GM23338 (cell line): ENCODE measurements around the gene DAB2. TPM values are rescaled to one million over a fixed set of nuclear protein-coding genes. Genes with fewer than 3 reads are reported as not detected.

Experiments
- ATAC-seq: fragments of 200-7000 bp; cut with Tn5 transposase; 3 replicates; pipeline ENCODE4 v1.9.1; 2020
- DNase-seq: peaks from one replicate; pipeline ENCODE4 v3.0.0-alpha.2; 2015; ENCODE audit warnings: low spot score
- H2AFZ ChIP-seq: fragments of 200-600 bp; sonication (generic); 2 replicates; pipeline ENCODE4 v1.8.0; 2016; ENCODE audit warnings: antibody characterized with exemption, mild to moderate bottlenecking, moderate library complexity
- H3F3A ChIP-seq: fragments of 200-600 bp; sonication (generic); replicated peaks from 2 replicates; pipeline ENCODE4 v1.8.0; 2017; ENCODE audit warnings: antibody characterized with exemption, mixed run types, low read depth
- H3K27ac ChIP-seq: fragments of 200-600 bp; sonication (generic); 2 replicates; pipeline ENCODE4 v1.6.1; 2016; ENCODE audit warnings: low read depth
- H3K27me3 ChIP-seq: fragments of 200-600 bp; sonication (generic); 2 replicates; pipeline ENCODE4 v1.8.0; 2016; ENCODE audit warnings: mild to moderate bottlenecking, mixed run types, moderate library complexity; ENCODE audit not compliant: insufficient read depth
- H3K36me3 ChIP-seq: fragments of 200-600 bp; sonication (generic); 2 replicates; pipeline ENCODE4 v1.8.0; 2016; ENCODE audit warnings: mild to moderate bottlenecking; ENCODE audit not compliant: insufficient read depth
- H3K4me1 ChIP-seq: fragments of 200-600 bp; sonication (generic); 2 replicates; pipeline ENCODE4 v1.8.0; 2016; ENCODE audit warnings: mild to moderate bottlenecking, moderate library complexity; ENCODE audit not compliant: insufficient read depth
- H3K4me2 ChIP-seq: fragments of 200-600 bp; sonication (generic); 2 replicates; pipeline ENCODE4 v1.7.1; 2017; ENCODE audit warnings: mixed run types
- H3K4me3 ChIP-seq: fragments of 200-600 bp; sonication (generic); 2 replicates; pipeline ENCODE4 v1.6.1; 2016; ENCODE audit warnings: mixed run types
- H3K79me2 ChIP-seq: fragments of 200-600 bp; sonication (generic); replicated peaks from 2 replicates; pipeline ENCODE4 v1.8.0; 2017; ENCODE audit warnings: mild to moderate bottlenecking; ENCODE audit not compliant: insufficient read depth
- H3K9me2 ChIP-seq: fragments of 200-600 bp; sonication (generic); 2 replicates; pipeline ENCODE4 v1.8.0; 2017; ENCODE audit not compliant: insufficient read depth
- H4K20me1 ChIP-seq: fragments of 200-600 bp; sonication (generic); replicated peaks from 2 replicates; pipeline ENCODE4 v1.8.0; 2017; ENCODE audit warnings: mild to moderate bottlenecking; ENCODE audit not compliant: insufficient read depth
- H3K27ac Mint-ChIP-seq: 2 replicates; pipeline ENCODE4 v1.8.0; 2020; ENCODE audit warnings: inconsistent platforms, mild to moderate bottlenecking, moderate library complexity, mixed read lengths
- H3K27me3 Mint-ChIP-seq: 3 replicates; pipeline ENCODE4 v1.8.0; 2022; ENCODE audit warnings: low read depth, mild to moderate bottlenecking, moderate library complexity, mixed read lengths, inconsistent platforms; ENCODE audit not compliant: insufficient read depth, poor library complexity
- H3K36me3 Mint-ChIP-seq: 3 replicates; pipeline ENCODE4 v1.8.0; 2021; ENCODE audit warnings: low read depth, mild to moderate bottlenecking, inconsistent platforms, moderate library complexity, mixed read lengths
- H3K4me1 Mint-ChIP-seq: 3 replicates; pipeline ENCODE4 v1.8.0; 2020; ENCODE audit warnings: mild to moderate bottlenecking, inconsistent platforms, mixed read lengths
- H3K4me3 Mint-ChIP-seq: 3 replicates; pipeline ENCODE4 v1.8.0; 2021; ENCODE audit warnings: moderate library complexity, mild to moderate bottlenecking, inconsistent platforms, mixed read lengths
- H3K9me3 Mint-ChIP-seq: 3 replicates; pipeline ENCODE4 v1.8.0; 2020; ENCODE audit warnings: moderate library complexity, mild to moderate bottlenecking, inconsistent platforms, mixed read lengths
- CREB1 ChIP-seq: fragments of 250-450 bp; sonication (Bioruptor Pico); IDR thresholded peaks from 2 replicates; pipeline ENCODE4 v1.5.0; 2020; ENCODE audit warnings: low read depth, mild to moderate bottlenecking, moderate library complexity
- EZH2 ChIP-seq: fragments of 200-600 bp; sonication (generic); IDR thresholded peaks from one replicate; pipeline ENCODE4 v1.8.0; 2017; ENCODE audit warnings: antibody characterized with exemption, mild to moderate bottlenecking, low read depth; ENCODE audit not compliant: unreplicated experiment
- NANOG ChIP-seq: IDR thresholded peaks from 2 replicates; pipeline ENCODE4 v1.6.1; 2016; ENCODE audit warnings: antibody characterized with exemption, borderline replicate concordance
- ZNF331 ChIP-seq: fragments of 250-450 bp; sonication (Bioruptor Pico); IDR thresholded peaks from 2 replicates; pipeline ENCODE4 v1.5.0; 2020; ENCODE audit warnings: low read depth, mild to moderate bottlenecking, moderate library complexity
- polyA plus RNA-seq: library from polyadenylated mRNA; unstranded; fragments of >200 nt; fragmentation: Nextera tagmentation; extraction: Ambion mirVana; gene quantifications from 2 replicates; pipeline ENCODE4 v1.2.1, GENCODE V29; 2016
- total RNA-seq: library from RNA; depleted of rRNA; stranded (reverse); fragments of >200 nt; shearing (Covaris generic); gene quantifications from 2 replicates; pipeline ENCODE4 v1.2.3, GENCODE V29; 2014
- TF ChIP-seq, protein P1 (sequence below), 2 experiments: fragments of 200-600 bp in 1 of 2; sonication (generic) in 1 of 2; conservative IDR thresholded peaks; 2 replicates each; pipeline versions ENCODE4 v1.5.1 to v1.6.1; 2016 to 2017; ENCODE audit warnings: antibody characterized with exemption in 2 of 2, low read depth in 2 of 2, mild to moderate bottlenecking in 2 of 2, moderate library complexity in 1 of 2
- TF ChIP-seq, protein P2 (sequence below): IDR thresholded peaks from 2 replicates; pipeline ENCODE4 v1.6.1; 2016; ENCODE audit warnings: antibody characterized with exemption
- TF ChIP-seq, protein P3 (sequence below): fragments of 250-450 bp; sonication (Bioruptor Pico); IDR thresholded peaks from 2 replicates; pipeline ENCODE4 v1.5.0; 2020; ENCODE audit warnings: mild to moderate bottlenecking, moderate library complexity

DAB2 gene
- total and polyA plus RNA-seq, 2 experiments from 2014 or later = 6.4 to 8.4 TPM

DNA sequence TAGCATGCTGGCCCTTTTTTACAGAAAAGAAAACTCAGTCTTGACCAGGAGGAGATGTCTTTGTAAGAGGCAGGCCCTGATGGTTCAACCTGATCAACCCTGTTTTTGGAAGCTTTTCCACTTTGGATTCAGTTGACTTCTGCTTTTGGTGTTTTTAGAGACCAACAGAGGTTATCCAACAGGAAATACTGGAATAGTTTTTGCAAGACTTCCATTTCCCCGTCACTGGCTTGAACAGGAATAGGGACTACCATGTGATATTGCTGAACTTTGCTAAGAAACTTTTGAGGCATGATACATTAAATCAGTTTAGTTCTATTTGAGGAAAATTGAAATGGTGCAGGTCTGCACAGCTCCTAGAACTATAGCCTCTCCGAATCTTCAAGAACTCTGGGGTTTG lies 17.1 kb upstream of the DAB2 start:
- H3K27ac Mint-ChIP-seq = no peak overlapping the region
- H3K36me3 ChIP-seq = no peaks in the 10 kb centered on the region

DNA sequence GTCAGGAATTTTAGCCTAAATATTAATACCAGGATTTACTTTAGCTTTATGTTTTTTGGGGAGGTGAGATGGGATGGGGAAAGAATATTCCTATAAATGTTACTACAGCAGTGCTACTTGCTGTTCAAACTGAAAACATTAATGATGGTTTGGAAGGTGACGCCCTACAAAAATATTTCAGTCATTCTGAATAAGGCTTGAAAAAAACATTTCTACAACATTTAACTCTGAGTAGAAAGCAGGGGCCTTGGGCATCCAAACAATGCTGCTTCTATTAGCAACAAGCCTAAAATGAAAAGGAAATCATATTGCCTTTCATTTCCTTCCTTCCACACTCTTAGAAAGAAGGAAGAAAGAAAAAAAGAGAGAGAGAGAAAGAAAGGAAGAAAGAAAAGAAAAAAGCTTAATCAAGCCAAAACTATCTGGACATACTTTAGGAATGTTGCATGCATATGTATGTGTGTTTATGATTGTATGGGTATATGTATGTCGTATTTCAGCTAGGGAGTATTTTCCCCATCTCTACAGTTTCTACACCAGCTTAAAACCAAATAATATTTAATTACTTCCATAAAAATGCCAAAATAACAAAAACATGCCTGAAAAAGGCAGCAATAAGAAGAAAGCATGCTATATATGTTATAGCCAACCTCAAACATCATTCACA lies 16.3 kb upstream of the DAB2 start:
- no peaks in the 10 kb centered on the region for H3K79me2 ChIP-seq
- ATAC-seq = no peak
- Mint-ChIP-seq H3K27ac (no peak overlapping the region), H3K4me3 (no peak overlapping the region), H3K27me3 (no peaks in the 10 kb centered on the region), H3K36me3 (no peaks in the 10 kb centered on the region), H3K4me1 (no peaks in the 10 kb centered on the region), H3K9me3 (no peaks in the 10 kb centered on the region)
- H2AFZ ChIP-seq = no peak overlapping the region
- H3K4me1 ChIP-seq = no peaks in the 10 kb centered on the region
- no peak overlapping the region for H3K4me2 ChIP-seq
- H3F3A ChIP-seq = no peaks in the 10 kb centered on the region
- H3K27me3 ChIP-seq = no peaks in the 10 kb centered on the region
- no peaks in the 10 kb centered on the region for H4K20me1 ChIP-seq
- no peak overlapping the region for H3K27ac ChIP-seq
- no peak overlapping the region for H3K4me3 ChIP-seq
- H3K36me3 ChIP-seq = no peaks in the 10 kb centered on the region
- no peaks in the 10 kb centered on the region for H3K9me2 ChIP-seq
- no peak for DNase-seq
- TF ChIP-seq NANOG (no peak), CREB1 (CRISPR knock-in tag) (no peak), ZNF331 (CRISPR knock-in tag) (no peak)
- TF ChIP-seq, protein P1, sequence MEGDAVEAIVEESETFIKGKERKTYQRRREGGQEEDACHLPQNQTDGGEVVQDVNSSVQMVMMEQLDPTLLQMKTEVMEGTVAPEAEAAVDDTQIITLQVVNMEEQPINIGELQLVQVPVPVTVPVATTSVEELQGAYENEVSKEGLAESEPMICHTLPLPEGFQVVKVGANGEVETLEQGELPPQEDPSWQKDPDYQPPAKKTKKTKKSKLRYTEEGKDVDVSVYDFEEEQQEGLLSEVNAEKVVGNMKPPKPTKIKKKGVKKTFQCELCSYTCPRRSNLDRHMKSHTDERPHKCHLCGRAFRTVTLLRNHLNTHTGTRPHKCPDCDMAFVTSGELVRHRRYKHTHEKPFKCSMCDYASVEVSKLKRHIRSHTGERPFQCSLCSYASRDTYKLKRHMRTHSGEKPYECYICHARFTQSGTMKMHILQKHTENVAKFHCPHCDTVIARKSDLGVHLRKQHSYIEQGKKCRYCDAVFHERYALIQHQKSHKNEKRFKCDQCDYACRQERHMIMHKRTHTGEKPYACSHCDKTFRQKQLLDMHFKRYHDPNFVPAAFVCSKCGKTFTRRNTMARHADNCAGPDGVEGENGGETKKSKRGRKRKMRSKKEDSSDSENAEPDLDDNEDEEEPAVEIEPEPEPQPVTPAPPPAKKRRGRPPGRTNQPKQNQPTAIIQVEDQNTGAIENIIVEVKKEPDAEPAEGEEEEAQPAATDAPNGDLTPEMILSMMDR (conservative IDR thresholded peaks at IDR 0.05; ENCODE audit: low read depth in 2 of 2) = no peak
- TF ChIP-seq, protein P2, sequence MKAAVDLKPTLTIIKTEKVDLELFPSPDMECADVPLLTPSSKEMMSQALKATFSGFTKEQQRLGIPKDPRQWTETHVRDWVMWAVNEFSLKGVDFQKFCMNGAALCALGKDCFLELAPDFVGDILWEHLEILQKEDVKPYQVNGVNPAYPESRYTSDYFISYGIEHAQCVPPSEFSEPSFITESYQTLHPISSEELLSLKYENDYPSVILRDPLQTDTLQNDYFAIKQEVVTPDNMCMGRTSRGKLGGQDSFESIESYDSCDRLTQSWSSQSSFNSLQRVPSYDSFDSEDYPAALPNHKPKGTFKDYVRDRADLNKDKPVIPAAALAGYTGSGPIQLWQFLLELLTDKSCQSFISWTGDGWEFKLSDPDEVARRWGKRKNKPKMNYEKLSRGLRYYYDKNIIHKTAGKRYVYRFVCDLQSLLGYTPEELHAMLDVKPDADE = no peak
- TF ChIP-seq, protein P3, sequence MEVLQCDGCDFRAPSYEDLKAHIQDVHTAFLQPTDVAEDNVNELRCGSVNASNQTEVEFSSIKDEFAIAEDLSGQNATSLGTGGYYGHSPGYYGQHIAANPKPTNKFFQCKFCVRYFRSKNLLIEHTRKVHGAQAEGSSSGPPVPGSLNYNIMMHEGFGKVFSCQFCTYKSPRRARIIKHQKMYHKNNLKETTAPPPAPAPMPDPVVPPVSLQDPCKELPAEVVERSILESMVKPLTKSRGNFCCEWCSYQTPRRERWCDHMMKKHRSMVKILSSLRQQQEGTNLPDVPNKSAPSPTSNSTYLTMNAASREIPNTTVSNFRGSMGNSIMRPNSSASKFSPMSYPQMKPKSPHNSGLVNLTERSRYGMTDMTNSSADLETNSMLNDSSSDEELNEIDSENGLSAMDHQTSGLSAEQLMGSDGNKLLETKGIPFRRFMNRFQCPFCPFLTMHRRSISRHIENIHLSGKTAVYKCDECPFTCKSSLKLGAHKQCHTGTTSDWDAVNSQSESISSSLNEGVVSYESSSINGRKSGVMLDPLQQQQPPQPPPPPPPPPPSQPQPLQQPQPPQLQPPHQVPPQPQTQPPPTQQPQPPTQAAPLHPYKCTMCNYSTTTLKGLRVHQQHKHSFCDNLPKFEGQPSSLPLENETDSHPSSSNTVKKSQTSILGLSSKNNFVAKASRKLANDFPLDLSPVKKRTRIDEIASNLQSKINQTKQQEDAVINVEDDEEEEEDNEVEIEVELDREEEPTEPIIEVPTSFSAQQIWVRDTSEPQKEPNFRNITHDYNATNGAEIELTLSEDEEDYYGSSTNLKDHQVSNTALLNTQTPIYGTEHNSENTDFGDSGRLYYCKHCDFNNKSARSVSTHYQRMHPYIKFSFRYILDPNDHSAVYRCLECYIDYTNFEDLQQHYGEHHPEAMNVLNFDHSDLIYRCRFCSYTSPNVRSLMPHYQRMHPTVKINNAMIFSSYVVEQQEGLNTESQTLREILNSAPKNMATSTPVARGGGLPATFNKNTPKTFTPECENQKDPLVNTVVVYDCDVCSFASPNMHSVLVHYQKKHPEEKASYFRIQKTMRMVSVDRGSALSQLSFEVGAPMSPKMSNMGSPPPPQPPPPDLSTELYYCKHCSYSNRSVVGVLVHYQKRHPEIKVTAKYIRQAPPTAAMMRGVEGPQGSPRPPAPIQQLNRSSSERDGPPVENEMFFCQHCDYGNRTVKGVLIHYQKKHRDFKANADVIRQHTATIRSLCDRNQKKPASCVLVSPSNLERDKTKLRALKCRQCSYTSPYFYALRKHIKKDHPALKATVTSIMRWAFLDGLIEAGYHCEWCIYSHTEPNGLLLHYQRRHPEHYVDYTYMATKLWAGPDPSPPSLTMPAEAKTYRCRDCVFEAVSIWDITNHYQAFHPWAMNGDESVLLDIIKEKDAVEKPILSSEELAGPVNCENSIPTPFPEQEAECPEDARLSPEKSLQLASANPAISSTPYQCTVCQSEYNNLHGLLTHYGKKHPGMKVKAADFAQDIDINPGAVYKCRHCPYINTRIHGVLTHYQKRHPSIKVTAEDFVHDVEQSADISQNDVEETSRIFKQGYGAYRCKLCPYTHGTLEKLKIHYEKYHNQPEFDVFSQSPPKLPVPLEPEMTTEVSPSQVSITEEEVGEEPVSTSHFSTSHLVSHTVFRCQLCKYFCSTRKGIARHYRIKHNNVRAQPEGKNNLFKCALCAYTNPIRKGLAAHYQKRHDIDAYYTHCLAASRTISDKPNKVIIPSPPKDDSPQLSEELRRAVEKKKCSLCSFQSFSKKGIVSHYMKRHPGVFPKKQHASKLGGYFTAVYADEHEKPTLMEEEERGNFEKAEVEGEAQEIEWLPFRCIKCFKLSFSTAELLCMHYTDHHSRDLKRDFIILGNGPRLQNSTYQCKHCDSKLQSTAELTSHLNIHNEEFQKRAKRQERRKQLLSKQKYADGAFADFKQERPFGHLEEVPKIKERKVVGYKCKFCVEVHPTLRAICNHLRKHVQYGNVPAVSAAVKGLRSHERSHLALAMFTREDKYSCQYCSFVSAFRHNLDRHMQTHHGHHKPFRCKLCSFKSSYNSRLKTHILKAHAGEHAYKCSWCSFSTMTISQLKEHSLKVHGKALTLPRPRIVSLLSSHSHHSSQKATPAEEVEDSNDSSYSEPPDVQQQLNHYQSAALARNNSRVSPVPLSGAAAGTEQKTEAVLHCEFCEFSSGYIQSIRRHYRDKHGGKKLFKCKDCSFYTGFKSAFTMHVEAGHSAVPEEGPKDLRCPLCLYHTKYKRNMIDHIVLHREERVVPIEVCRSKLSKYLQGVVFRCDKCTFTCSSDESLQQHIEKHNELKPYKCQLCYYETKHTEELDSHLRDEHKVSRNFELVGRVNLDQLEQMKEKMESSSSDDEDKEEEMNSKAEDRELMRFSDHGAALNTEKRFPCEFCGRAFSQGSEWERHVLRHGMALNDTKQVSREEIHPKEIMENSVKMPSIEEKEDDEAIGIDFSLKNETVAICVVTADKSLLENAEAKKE (CRISPR knock-in tag) = no peak

More for the DNA sequence above, 17.1 kb upstream of the DAB2 start:
- no peak for ATAC-seq
- H3K9me3 Mint-ChIP-seq = no peaks in the 10 kb centered on the region
- no peaks in the 10 kb centered on the region for H3K4me1 Mint-ChIP-seq
- Histone ChIP-seq H3K27me3 (no peaks in the 10 kb centered on the region), H3K27ac (no peak overlapping the region), H3K4me3 (no peak overlapping the region), H3F3A (no peaks in the 10 kb centered on the region), H2AFZ (no peak overlapping the region), H3K79me2 (no peaks in the 10 kb centered on the region), H4K20me1 (no peaks in the 10 kb centered on the region), H3K4me2 (no peak overlapping the region), H3K9me2 (no peaks in the 10 kb centered on the region), H3K4me1 (no peaks in the 10 kb centered on the region)
- DNase-seq = no peak
- H3K27me3 Mint-ChIP-seq = no peaks in the 10 kb centered on the region
- TF ChIP-seq EZH2 (no peak), ZNF331 (CRISPR knock-in tag) (no peak), NANOG (no peak)
- TF ChIP-seq, protein P2 = no peak
- no peak overlapping the region for H3K4me3 Mint-ChIP-seq
- H3K36me3 Mint-ChIP-seq = no peaks in the 10 kb centered on the region
